Stimulated activated CD4-positive, alpha-beta T cell treated with anti-CD3 and anti-CD28 coated beads, Interleukin-1b, Interleukin-23, amount 100 ng/mL, for 48 hours (primary cell): ENCODE measurements around the gene GOLGA6L24.
"Not testable (repeated sequence)": the region's sequence is repeated elsewhere in the genome, so short reads cannot be mapped to it uniquely, and the experiment has no call there.

Experiments used
- DNase-seq: peaks from one replicate; pipeline ENCODE4 v3.0.0-alpha.2; 2020

Gene GOLGA6L24

DNA sequence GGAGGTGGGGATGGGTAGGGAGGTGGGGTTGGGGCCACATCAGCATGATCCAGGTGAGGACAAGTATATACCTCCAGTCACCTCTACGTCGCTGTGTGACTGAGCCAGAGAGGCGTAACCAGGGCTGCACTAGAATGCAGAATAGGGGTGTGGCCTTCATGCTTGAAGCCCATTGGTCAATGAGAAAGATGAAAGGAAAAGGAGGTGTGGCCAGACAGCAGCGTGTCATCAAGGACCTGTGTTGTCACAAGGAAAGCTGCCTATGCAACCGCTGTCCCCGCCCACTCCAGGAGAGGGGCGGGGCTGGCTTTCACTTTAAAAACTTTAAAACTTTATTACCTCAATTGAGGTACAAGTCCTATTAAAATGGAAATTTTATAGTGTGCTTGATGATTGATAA is at the start of gene GOLGA6L24:
Gene GOLGA6L24, minus strand, starts transcription at position 101 of the 400 bp plus-strand sequence. Its CDS starts 61 bp downstream, at position 40.
- DNase-seq: not testable (repeated sequence)

DNA sequence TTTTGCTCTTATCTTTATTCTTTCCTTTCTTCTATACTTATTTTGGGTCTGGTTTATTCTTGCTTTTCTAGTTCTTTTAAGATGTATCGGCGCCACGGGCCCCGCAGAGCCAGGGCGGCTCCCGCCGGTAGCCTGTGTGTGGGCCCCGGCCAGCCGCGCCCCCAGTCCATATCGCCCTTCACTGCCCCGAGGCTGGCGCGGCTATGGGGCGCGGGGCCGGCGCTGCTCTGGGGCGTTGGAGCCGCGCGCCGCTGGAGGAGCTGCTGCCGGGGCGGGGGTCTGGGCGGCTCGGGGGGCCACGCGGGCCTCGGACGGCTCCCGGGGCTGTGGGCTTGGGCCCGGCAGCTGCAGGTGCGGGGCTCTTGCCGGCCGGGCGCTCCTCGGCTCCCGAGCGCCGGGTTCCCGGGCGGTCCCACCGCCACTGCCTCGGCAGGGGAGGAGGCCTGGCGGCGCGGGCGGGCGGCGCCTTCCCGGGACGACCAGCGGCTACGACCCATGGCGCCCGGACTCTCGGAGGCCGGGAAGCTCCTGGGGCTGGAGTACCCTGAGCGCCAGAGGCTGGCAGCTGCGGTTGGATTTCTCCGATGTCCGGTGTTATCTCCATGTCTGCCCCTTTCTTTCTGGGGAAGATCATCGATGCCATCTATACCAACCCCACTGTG is 45.0 kb upstream of the GOLGA6L24 start:
- not testable (repeated sequence) for DNase-seq

DNA sequence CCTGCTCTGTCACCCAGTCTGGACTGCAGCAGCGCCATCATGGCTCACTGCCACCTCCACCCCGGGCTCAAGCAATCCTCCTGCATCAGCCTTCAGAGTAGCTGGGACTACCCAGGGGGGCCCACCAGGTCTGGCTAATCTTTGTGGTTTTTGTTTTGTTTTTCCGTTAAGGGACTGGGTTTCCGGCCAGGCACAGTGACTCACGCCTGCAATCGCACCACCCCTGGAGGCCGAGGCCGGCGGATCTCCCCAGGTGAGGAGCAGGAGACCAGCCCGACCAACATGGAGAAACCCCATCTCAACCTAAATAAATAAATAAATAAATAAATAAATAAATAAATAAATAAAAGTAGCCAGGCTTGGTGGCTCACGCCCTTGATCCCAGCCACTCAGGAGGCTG is 38.1 kb upstream of the GOLGA6L24 start:
- not testable (repeated sequence) for DNase-seq

GRCh38 chr15:28380053-28380452 is 22.2 kb upstream of the GOLGA6L24 start:
- DNase-seq: not testable (repeated sequence)

- DNase-seq: not testable (repeated sequence)
Measured at GRCh38 chr15:28378364-28378763, 20.5 kb upstream of the GOLGA6L24 start, which contains the start of gene GOLGA8F. TSS of gene GOLGA8F (plus strand) at chr15:28378664. CDS start at chr15:28378762, 98 bp downstream.

DNA sequence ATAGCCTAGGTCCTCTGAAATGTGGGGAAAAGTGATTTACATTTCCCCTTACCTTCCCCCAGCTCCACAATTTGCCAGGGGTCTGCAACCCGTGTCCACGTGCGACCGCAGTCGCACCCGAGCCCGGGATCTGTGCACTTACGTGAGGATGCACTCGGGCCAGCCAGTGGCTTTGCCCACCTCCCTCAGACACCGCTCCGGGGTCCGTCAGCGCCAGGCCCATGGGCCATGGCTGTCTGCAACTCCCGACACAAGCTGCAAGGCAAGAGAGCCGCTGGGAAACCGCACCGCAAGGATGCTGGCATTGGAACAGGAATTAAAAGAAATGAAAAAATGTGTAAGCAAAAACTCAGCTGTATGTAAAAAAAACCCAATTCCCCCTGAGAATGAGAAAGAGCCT is 7.6 kb upstream of the GOLGA6L24 start:
- DNase-seq: not testable (repeated sequence)

DNA sequence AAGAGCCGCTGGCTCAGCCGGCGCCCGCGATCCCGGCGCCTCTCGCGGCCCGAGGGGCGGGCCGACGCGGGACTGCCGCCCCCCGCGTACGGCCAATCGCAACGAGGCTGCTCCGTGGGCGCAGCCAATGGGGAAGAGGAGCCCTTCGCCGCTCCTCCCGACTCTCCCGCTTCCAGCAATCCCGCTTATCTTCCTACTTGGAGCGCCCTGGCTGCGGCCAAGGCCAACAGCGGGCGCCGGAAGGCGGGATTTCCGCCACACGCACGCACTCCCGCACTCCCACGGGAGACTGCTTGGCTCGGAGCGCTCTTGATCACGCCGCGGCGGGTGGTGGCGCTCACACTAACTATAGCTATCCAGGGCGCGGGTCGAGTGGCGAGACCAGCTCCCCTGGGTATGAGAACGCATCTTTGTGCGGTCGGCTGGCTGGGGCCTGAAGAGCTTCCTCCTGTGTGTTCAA is 35.7 kb downstream of the GOLGA6L24 start, which contains the start of gene HERC2:
Gene HERC2, minus strand, starts transcription at position 51 of the 460 bp plus-strand sequence. CDS start 746 bp downstream, outside the sequence.
- not testable (repeated sequence) for DNase-seq

DNA sequence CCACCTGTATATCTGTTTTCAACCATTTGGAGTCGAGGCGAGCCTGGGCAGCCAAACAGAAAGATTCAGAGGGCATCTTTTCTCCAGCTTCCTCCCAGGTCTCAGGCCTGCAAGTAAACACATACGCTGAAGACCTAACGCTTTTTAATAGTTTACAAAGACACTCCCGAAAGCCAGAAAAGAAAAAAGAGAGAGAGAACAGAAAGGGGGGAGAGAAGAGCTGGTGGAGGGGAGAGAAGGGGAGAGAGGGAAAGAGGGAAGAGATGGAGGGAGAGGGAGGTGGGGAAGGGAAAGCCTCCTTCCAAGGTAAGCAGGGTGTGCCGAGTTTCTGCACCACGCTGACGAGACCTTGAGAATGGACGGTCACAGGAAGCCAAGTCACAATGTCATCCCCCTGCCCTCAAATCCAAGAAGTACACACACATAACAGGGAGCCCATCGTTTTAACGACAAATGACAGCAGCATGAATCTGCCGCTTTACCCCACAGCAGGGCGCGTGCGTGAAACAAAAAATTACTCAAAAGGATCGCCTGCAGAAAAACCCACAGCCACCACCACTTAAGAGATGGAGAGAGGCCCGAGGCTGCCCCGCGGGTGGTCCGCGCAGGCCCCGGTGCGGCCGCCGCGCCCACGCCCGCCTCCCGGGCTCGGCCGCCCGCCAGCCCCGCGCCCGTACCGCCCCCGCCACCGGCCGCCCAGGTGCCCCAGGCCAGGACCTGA is 36.4 kb downstream of the GOLGA6L24 start:
- DNase-seq: peak; percentile 31

DNA sequence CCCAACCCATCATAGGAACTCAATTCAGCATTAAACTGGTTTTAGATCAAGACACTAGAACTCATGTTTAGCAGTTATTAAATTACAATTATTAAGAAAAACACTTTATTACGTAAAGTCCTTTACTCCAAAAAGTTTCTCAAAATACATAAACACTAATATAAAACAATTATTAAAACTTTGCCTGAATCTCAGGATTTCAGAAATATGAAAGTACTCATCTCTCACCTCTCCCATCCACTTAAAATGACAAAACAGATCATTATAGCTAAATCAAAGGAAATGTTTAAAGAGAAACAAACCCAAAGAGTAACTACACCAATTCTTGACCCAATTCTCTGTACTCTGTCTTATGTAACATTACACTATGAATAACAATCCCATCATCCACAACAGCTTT is 38.2 kb downstream of the GOLGA6L24 start:
- not testable (repeated sequence) for DNase-seq

DNA sequence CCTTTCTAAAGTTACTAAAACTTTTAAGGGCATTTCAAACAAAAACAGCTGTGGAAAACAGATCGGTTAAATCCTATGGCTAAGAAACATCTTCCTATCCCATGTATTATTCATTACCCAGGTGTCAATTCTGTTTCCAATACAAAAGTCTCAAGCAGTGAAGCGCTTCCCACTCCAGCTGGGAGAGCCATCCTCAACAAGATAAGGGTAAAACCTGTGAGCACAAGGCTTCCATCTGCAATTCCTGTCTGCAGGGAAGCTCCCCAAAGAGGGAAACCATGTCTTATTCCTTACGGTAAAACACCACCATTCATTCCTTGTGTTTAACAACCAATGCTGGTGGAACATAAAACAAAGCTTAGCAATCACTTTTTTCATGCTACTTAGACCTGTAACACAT is 39.1 kb downstream of the GOLGA6L24 start:
- DNase-seq: not testable (repeated sequence)

GRCh38 chr15:28318122-28318521 is 39.8 kb downstream of the GOLGA6L24 start:
- not testable (repeated sequence) for DNase-seq

- DNase-seq: not testable (repeated sequence)
Measured at GRCh38 chr15:28316958-28317357, 40.9 kb downstream of the GOLGA6L24 start.

DNA sequence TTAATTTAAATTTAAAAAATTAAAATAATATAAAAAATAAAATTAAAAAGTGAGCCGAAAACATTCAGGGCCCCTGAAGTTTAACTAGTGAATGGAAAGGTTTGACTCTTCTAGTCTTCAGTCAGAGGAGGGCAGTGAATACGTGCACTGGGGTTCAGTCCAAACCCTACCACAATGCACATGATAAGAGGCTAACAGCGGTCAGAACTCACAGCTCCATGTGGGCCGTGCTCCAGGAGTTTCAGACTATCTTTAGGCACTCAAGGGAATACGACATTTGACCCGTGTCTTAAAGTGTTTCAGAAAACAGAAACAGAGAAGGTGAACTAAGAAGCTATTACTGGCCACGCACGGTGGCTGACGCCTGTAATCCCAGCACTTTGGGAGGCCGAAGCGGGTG is 47.4 kb downstream of the GOLGA6L24 start:
- DNase-seq: not testable (repeated sequence)

- not testable (repeated sequence) for DNase-seq
Measured at GRCh38 chr15:28308718-28309117, 49.2 kb downstream of the GOLGA6L24 start.
